NCI-H2107 treated with DMSO at 0.1 percent for 48 hours (cell line): ENCODE data around the gene EHD1.
A peak's percentile ranks its signal among the peaks of the same experiment; 100 is the strongest.

Experiments
- DNase-seq: peaks from one replicate; lab custom pipeline; 2025; ENCODE audit not compliant: unreplicated experiment; lab: John Stamatoyannopoulos, UW

Gene EHD1

DNA sequence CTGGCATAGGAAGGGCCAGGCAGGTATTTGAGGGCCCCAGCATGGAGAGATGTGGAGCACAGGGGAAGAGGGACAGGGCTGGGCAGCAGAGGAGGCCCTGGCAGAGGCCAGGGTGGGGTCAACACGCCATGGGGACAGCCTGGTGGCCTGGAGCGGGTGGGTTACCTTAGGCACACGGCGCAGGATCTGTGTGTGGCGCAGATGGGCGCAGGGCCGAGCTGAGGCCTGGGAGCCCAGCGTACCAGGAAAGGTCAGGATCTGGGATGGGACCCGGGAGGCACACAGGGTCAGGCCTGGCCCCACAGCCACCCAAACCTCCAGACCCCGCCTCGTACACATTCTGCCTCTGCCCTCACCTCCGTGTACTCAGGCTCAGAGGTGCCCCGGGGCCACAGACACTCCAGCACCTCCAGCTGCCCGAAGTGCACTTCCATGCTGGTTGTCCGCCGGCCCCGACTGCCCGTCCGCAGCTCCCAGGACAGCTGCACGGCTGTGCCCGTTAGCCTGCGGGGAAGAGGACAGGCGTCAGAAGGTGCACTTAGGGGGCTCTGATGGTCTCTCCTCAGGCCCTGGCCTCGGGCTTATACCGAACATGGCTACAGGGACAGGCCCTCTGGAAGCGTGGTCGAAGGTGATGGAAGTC lies 32.2 kb upstream of the EHD1 start:
- DNase-seq = no peak

DNA sequence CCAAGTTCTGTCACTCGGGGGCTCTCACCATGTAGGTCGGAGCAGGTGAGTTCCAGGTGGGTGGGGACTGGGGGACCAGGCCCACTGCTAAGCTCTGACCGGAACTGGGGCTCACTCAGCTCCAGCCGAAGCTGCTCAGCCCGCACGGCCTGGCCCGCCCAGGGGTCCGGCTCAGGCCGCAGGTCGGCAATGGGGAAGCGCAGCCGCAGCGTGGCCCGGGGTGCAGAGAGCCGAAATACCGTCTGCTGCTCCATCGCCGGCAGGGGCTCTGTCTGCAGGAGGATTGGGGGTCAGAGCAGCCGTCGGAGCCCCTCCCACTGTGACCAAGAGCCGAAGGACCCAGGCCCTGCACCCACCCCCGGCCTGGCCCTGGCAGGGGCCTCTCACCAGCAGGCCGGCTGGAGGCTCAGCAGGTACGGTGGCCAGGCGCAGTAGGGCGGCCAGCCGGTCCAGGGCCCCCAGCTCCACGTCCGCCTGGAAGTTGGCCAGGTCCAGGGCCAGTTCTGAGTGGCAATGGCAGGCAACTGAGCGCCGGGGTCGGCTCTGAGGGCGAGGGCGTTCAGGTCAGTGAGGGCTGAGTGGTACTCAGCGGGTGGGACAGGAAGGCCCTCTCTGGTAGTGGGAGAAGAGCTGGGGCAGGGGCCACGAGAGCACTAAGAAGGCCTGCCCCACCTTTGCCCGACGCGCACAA lies 31.4 kb upstream of the EHD1 start:
- DNase-seq = no peak

DNA sequence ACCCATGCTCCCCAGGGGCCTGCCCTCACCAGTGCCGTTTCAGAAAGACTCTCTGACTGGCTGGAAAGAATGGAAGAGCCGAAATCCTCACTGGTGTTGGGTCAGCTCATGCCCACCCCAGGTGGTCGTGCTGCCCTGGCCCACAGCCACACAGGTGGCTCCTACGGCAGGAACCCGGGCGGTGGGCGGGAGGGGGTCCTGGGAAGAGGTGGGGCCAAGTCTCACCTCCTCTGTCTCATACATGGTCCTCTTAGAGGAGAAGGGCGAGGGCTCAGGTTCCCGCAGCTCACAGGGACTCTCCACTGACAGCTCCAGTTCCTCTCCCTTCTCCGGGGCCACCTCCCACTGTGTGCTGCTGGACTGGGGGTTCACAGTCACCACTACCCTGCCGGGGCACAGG lies 30.3 kb upstream of the EHD1 start:
- no peak for DNase-seq

DNA sequence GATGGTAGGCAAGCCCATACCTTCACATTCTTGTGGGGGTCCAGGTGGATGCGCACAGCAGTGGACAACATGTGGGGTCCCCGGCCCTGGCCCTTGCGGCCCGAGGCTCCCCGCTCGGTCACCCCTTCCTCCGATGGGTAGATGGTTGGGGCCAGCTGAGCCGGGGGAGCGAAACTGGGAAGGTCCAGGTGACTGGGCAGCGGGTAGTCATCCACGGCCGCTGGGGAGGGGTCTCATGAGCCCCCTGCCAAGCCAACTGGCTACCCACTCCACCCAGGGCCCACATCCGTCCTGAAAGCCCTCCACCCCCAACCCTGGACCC lies 27.9 kb upstream of the EHD1 start:
- DNase-seq = no peak

DNA sequence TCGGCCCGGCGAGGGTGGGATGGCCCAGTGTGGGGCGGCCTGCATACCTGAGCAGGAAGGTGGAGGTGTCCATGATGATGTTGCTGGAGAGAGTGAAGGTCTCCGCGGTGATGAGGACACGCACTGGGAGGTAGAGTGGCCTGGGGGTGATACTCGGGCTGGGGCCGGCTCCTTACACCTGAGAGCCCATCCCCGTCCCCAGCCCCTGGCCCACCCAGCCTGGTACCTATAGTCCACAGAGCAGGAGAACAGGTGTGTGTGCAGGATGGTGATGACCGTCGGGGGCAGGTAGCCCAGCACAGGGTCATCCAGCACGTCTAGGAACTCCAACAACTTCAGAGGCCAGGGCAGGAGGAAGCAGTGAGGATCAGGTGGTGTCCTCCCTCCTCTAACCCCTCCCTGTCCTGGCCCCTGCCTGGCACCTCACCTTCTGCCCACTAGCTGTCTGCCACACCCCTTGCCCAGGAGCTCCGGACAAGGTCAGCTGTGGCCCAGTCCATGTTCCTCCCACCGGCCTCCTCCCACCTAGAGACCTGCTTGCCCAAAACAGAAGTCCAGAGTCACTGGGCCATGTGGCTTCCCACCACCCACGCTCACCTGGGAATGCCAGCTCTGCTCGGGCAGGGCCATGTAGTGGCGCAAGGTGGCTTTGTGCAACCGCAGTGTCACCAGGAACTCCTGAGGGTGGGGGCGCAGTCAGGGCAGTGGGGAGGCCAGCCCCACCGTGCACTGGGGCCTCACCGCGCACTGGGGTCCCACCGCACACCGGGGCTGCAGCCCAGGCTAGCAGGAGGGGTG lies 27.3 kb upstream of the EHD1 start:
- DNase-seq = no peak

DNA sequence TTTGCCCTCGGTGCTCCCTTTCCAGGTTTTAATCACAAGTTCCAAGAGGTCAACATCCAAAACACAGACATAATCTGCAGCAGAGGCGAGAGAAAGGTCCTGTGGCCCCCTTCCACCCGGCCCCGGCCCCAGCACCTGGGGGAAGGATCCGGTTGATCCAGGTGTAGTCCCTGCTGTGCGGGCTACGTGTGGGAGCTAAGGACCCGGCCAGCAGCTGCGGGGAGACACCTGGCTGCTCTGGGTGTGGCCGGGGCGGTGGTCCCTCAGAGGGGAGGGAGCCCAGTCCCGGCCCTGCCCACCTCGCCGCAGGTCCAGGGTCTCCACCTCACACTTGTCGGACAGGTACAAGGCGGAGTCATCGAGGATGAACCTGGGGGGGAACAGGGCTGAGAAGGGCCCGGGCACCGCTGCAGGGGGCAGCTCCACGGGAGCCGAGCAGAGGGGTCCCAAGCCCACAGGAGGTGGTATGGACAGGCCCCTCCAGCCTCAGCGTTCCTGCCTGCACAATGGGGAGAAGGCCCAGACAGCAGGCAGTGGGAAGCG lies 24.9 kb upstream of the EHD1 start:
- no peak for DNase-seq

DNA sequence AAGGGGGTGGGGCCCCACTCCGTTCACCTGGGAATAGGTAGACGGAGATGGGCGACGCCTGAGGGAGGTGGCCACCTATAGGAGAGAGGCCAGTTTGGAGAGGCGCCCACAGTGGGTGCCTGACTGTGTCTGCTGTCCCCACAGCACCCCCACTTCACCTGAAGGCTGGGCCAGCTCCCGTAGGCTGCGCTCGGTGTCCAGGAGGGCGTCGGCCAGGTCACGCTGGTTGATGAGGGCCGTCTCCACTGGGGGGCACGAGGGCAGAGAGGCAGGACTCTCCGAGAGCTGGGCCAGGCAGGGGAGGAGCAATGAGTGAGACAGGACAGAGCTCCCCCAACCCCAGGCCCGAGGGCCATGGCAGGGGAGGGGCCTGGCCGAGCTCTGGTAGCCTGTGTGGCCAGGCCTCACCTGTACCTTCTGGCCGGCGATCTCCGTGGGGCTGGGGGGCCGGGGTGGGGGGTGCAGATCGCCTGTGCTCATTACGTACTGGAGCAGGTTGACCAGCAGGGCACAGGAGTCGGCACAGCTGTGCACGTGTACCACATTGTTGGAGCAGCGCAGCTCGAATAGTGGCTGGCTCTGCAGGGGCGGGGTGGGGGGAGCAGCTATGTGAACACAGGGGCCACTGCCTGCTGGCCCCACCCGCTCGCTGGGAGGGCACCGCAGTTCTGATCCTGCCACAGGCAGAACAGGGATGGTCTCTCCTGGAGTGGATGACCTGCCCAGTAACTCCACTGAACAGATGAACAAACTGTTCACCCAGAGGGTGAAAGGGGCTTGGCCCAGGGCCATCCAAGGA lies 23.9 kb upstream of the EHD1 start:
- no peak for DNase-seq

DNA sequence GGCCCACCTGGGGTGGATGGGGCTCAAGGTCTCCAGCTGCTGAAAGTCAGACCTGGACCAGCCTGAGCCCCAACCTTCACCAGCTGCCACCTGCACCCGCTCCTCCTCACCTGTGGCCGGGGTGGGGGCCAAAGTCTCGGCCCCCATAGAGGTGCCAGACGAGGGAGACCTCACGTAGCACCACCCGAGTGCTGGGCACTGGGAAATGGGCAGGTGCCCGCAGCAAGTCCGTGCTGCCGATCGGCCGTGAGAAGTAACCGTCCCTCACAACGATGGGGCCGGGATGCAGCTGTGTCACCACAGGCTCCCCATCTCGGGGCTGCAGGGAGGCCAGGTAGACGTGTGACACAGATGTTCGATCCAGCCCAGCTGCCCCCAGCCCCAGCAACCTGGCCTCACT lies 22.4 kb upstream of the EHD1 start:
- no peak for DNase-seq

DNA sequence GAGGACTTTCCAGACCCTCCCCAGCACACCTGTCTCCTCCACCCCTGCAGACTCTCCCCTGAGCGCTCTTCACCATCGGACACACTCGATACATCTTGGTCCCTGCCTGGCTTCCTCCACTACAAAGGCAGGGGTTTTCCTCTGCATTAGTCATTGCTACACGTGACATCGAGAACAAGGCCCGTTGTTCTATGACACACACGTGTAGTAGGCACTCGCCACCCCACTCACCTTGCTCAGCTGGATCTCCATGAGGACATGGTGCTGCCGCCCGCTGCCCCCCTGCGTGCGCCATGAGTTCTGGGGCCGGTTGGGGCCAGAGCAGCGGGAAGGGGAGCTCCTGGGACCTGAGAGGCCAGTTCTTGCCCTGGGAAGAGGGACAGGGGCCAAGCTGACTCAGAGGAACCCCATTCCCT lies 21.9 kb upstream of the EHD1 start:
- DNase-seq = no peak

DNA sequence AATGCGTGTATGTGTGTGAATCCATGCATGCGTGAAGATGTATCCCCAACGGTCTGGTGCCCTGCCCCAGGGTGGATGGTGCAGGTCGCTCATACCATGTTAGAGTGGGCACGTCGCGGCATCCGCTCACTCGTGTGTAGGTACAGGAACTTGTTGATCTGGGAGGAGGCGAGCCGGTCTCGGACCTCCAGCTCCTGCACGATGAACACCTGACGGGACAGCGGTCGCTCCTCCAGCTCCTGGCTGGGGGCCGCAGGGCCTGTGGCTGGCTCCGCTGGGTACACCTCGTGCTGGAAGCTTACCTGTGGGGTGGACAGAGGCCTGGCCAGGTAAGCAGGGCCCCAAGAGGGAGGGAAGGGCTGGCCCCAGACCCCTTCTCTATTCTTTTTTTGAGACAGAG lies 20.1 kb upstream of the EHD1 start:
- DNase-seq = no peak

DNA sequence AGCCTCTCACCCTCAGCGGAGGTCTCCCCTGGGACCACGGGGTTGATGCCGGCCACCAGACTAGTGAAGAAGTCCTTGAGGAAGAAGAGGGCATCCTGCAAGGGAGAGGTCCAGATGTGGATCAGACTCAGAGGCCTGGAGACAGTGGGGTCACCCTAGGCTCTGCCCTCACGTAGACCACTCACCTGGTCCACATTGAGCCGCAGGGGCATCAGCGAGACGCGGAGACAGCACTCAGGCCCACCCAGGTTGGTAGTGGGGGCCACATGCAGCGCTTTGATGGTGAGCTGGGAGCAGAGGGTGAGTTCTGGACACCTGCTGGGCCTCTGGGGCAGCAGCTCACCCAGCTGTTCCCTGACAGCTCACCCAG lies 19.6 kb upstream of the EHD1 start:
- no peak for DNase-seq

DNA sequence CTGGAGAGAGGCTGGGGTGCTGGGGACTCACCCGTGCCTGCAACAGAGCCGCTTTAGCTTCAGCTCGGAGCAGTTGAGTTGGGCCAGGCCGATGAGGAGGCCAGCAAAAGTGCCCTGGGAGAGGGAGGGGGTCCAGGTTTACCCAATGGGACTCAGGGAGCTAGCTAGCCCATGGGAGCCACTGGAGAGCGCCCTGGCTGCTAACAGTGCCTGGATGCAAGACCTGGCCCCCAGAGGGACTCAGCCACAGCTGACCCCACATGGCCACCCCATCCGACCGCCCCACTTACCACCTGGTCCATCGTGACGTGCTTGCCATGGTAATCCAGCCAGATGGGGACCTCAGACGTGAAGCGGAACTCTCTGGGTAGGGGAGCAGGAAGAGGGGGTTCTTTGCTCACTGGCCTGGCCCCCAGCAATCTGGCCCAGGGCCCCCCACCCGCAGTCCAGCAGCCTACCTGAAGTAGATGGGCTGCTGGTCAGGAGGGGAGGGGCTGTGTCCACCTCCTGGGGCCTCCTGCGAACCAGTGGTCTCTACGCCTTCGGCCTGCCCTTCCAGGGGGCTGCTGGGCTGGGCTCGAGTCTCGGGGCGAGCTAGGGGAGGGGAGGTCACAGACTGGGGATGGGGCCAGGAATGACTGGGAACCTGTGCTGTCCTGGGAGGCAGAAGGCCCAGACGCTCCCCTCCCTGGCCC lies 19.1 kb upstream of the EHD1 start:
- DNase-seq = no peak

DNA sequence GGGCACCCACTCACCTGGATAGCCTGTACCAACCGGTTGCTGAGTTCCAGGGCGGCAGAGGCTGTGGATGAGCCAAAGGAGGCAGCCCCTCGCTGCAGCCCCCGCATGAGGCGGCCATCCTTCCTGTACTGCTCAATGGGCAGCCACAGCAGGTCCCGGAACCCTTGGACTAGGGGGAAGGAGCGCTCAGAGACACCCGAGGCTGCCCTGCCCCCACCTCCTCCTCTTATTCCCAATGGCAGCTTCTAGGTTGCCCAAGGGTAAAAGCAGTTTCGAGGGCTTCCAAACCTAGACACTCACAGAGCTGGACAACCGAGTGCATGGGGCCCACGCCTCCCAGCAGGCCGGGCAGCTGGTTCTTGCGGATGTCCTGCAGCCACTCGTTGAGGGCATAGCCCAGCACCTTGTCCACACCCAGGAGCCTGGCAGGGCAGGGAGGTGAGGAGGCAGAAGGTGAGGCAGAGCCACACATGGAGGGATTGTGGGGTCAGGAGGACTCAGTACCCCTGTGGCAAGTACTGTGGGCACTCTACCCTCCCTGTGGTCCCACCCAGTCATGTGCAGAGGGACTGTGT lies 18.1 kb upstream of the EHD1 start:
- DNase-seq = no peak

DNA sequence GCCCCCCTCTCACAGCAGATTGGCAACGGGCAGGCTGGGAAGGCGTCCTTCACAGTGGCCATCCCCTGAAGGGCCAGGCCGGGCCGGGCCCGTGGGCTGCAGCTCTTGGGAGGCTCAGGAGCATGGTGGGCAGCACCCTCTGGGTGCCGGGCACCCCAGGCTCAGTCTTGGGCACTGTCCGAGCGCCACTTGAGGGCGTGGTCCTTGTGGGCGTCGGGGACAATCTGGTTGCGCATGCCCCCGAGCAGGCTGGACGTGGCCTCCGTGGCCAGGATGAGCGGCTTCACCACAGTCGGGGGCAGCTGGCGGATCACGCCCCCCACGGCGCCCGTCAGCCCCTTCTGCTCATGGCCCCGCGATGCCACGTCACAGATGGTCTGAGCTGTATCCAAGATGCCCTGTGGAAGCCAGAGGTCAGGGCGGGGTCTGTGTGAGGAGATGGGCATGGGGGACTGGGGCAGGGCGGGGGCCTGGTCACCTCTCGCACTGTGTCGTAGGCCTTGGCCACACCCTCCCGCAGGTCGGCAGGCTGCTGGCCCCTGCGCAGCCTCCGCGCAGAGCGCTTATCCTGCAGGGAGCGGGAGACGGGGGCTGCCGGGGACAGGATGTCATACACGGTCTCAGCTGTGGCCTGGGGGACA lies 16.5 kb upstream of the EHD1 start:
- DNase-seq = no peak

DNA sequence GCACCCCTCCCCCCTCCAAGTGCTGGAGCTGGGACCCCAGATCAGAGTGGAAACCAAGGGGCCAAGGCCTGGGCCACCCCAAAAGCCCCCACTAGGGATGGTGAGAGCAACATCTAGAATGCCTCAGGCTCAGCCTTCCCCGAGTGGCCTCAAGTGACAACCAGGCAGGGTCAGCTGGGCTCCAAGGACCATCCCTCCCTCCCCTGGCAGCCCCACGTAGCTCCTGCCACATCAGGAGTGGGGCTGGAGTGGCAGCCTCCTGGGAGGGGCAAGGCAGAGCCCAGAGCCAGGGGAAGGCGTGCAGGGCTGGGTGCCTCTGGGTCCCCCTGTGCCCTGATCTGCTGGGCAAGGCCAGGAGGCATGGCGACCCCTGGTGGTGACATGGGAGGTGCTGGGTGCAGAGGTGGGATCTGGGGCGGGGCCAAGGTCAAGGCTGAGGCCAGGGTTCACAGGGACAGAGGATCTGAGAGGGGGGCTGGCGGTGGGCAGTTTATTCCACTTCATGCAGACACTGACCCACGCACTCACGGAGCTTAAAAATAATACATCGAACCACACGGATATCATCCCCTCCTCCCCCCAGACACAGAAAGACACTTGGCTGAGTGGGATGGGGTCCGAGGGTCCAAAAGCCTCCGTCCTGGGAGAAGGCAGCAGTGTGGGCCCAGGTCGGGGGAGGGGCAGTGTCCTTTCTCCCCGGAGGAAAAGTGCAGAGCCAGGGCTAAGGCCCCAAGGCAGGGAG lies 15.8 kb upstream of the EHD1 start:
- peak; percentile 8 for DNase-seq

DNA sequence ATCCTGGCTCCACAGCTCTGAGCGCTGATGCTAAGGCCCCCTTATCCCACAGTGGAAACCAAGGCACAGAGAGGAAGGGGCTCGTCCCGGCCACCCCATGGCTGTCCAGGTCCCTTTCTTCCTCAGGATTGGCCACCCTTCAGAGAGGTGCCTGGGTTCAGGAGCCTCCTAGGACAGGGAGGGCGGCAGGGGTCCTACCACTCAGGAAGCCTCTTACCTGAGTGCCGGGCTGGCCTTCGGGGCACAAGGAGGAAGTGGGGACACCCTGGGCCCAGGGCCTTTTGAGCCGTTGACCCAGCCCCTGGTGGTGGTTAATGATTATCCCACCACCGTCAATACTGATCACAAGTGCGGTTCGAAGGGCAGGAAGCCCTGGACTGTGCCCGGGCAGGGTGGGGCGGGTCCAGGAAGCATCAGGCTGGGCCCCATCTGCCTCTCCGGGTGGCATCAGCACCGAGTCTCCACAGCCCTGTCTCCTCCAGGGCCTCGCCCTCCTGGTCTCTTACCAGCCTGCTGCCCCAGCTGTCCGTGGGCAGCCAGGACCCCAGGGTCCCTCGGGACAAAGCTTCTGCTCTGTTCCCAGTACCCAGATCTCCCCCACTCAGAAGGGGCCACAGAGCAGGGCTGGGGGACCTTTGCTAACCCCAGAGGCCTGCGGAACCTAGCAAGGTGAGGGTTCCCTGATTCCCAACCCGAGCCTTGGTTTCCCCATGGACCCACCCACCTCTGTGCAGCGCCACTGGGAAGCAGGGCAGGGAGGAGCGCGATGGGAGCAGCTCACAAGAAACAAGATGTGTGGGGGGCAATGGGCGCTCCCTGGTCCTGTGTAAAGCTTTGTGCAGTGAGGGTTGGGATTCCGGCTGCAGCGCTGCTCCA lies 15.0 kb upstream of the EHD1 start:
- DNase-seq = no peak

DNA sequence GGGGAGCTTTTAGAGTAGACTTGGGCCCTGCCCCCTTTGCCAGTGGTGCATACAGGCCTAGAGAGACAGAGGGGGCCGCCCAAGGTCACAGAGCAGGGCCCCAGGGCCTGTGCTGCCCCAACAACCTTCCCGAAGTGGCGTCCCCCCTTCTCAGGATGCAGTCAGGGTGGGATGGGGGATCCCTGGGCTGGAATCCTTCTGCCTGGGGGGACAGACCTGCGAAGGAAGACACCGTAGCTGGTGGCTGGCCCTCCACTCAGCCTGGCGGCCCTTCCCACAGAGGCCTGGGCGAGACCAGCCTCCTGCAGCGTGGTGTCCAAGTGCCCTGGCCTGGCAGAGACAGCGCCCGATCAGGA lies 14.4 kb upstream of the EHD1 start:
- DNase-seq = no peak

DNA sequence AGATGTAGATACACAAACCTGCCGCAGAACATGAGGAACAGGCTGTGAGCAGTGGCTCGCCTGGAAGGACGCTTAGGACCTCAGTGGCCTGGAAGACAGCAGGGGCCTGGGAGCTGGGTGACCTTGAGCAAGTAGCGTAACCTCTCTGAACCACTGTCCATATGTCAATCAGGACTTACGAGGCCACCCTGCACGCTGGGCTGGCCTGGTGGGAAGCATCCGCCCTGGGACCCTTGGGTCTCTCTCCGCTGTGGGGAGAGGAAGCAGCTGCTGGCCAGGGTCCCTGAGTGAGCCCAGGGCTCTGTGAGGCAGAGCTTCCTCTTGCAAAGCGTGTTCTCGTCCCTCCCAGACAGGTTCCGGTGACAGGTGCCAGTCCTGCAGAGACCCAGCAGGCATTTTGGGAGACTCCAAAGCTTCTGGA lies 14.0 kb upstream of the EHD1 start:
- DNase-seq = no peak
